ENCODE measurements around the gene ATXN1. TPM values are rescaled to one million over a fixed set of nuclear protein-coding genes. Genes with fewer than 3 reads are reported as not detected.

Gene ATXN1
- polyA plus RNA-seq, 1 of the 3 experiments (the other 2 are of a cell fraction): 7.9 TPM

GRCh38 chr6:16700202-16700915, 60.9 kb downstream of the ATXN1 start:
- TF ChIP-seq EZH2phosphoT487 (IDR thresholded peaks at IDR 0.05; ENCODE audit: borderline replicate concordance, low read depth) (no peak), RXRA (IDR thresholded peaks at IDR 0.05; ENCODE audit: borderline replicate concordance, low read depth) (no peak), MEF2A (IDR thresholded peaks at IDR 0.05; ENCODE audit: borderline replicate concordance, low read depth) (no peak), TEAD4 (IDR thresholded peaks at IDR 0.05; ENCODE audit: borderline replicate concordance, insufficient read depth) (no peak), USF1 (IDR thresholded peaks at IDR 0.05; ENCODE audit: borderline replicate concordance, low read depth) (no peak)

GRCh38 chr6:16698997-16699868, 62.0 kb downstream of the ATXN1 start:
- Histone ChIP-seq H3K79me2 (ENCODE audit: insufficient read depth) (peaks cover 93% of the 10 kb centered on the region), H3K36me3 (replicated peaks in 1 of 2; ENCODE audit: control insufficient read depth in 1 of 2, insufficient read depth in 2 of 2, low read length in 1 of 2) (peaks cover 0 to 3% of the 10 kb centered on the region in 2 experiments), H3K27ac (ENCODE audit: low read depth in 2 of 2, low read length in 1 of 2) (peak overlapping the region in 1 of 2 experiments; percentile 38; a peak in 2 of 4 replicates), H3K9me2 (no peaks in the 10 kb centered on the region), H3K9me3 (no peaks in the 10 kb centered on the region), H3K4me1 (ENCODE audit: control insufficient read depth in 1 of 2, insufficient read depth in 2 of 2, low read depth in 1 of 2, low read length in 1 of 2) (peaks cover 0 to 25% of the 10 kb centered on the region in 2 experiments; a peak in 2 of 4 replicates), H3K4me3 (ENCODE audit: low read depth in 2 of 2, low read length in 1 of 2) (no peak overlapping the region), H3K9ac (no peak overlapping the region), H2AFZ (ENCODE audit: low read depth) (no peak overlapping the region), H3K27me3 (ENCODE audit: insufficient read depth) (no peaks in the 10 kb centered on the region), H3K4me2 (peak overlapping the region; percentile 4; the same call in 1 of the 2 replicates), H3F3A (replicated peaks; ENCODE audit: insufficient read depth) (no peaks in the 10 kb centered on the region), H4K20me1 (ENCODE audit: insufficient read depth) (peaks cover 24% of the 10 kb centered on the region; the same call in 1 of the 2 replicates)
- CTCF ChIA-PET: no interaction called here
- POLR2A ChIA-PET: no interaction called here
- TF ChIP-seq FOXJ3 (CRISPR knock-in tag; IDR thresholded peaks at IDR 0.05) (no peak), TCF12 (IDR thresholded peaks at IDR 0.05) (peak; percentile 8; the same call in 1 of the 2 replicates)
- no peak for DNase-seq
- 78% methylated on average over 7 of the region's 7 CpGs for WGBS (ENCODE audit: low lambda C conversion rate)

More at GRCh38 chr6:16700202-16700915, 60.9 kb downstream of the ATXN1 start:
- Histone ChIP-seq H3K27ac (ENCODE audit: low read depth in 2 of 2, low read length in 1 of 2) (no peak overlapping the region), H3K27me3 (ENCODE audit: insufficient read depth) (no peaks in the 10 kb centered on the region), H3K79me2 (ENCODE audit: insufficient read depth) (peaks cover 91% of the 10 kb centered on the region), H3F3A (replicated peaks; ENCODE audit: insufficient read depth) (no peaks in the 10 kb centered on the region), H3K9ac (no peak overlapping the region), H3K9me3 (no peaks in the 10 kb centered on the region), H4K20me1 (ENCODE audit: insufficient read depth) (peaks cover 24% of the 10 kb centered on the region; the same call in 1 of the 2 replicates), H3K4me2 (no peak overlapping the region), H3K4me3 (ENCODE audit: low read depth in 2 of 2, low read length in 1 of 2) (no peak overlapping the region), H3K36me3 (replicated peaks in 1 of 2; ENCODE audit: control insufficient read depth in 1 of 2, insufficient read depth in 2 of 2, low read length in 1 of 2) (peaks cover 0 to 3% of the 10 kb centered on the region in 2 experiments), H3K4me1 (ENCODE audit: control insufficient read depth in 1 of 2, insufficient read depth in 2 of 2, low read depth in 1 of 2, low read length in 1 of 2) (peaks cover 0 to 36% of the 10 kb centered on the region in 2 experiments; a peak in 2 of 4 replicates), H3K9me2 (no peaks in the 10 kb centered on the region), H2AFZ (ENCODE audit: low read depth) (no peak overlapping the region)
- DNase-seq: no peak
- POLR2A ChIA-PET: no interaction called here
- 83% methylated on average over 11 of the region's 13 CpGs for WGBS (ENCODE audit: low lambda C conversion rate)
- CTCF ChIA-PET: interaction anchor here (0.6 kb wide), 2 partner anchors 8 to 17 kb away, joined by 3 read pairs; no protein-coding TSS in a partner anchor

Measured in SK-N-SH (cell line).